GM19351 (cell line): ENCODE results near the gene NCAPD3.

Experiments
- ATAC-seq: cut with Tn5 transposase; IDR thresholded peaks from one replicate; pipeline ENCODE4 v1.9.1; 2021; ENCODE audit warnings: mild to moderate bottlenecking, moderate library complexity; ENCODE audit not compliant: unreplicated experiment

Gene NCAPD3

GRCh38 chr11:134164490-134165370 is 59.0 kb downstream of the NCAPD3 start:
- no peak for ATAC-seq

- no peak for ATAC-seq
These were observed 64.1 kb downstream of the NCAPD3 start for GRCh38 chr11:134159652-134160051.

- no peak for ATAC-seq
These were observed 65.7 kb downstream of the NCAPD3 start for GRCh38 chr11:134158023-134158422.

- ATAC-seq = no peak
These were observed 66.3 kb downstream of the NCAPD3 start for GRCh38 chr11:134157451-134157850.

- no peak for ATAC-seq
These were observed 67.6 kb downstream of the NCAPD3 start for GRCh38 chr11:134155946-134156865.

GRCh38 chr11:134155456-134155855 is 68.3 kb downstream of the NCAPD3 start:
- no peak for ATAC-seq

GRCh38 chr11:134154441-134154840 is 69.3 kb downstream of the NCAPD3 start:
- ATAC-seq = no peak

GRCh38 chr11:134153147-134153905 is 70.4 kb downstream of the NCAPD3 start:
- ATAC-seq = no peak

GRCh38 chr11:134152696-134153095 is 71.1 kb downstream of the NCAPD3 start:
- ATAC-seq = no peak

GRCh38 chr11:134151083-134151747 is 72.6 kb downstream of the NCAPD3 start:
- ATAC-seq = no peak

GRCh38 chr11:134150195-134150903 is 73.4 kb downstream of the NCAPD3 start:
- ATAC-seq = no peak

- no peak for ATAC-seq
These were observed 74.4 kb downstream of the NCAPD3 start for GRCh38 chr11:134149371-134149770.

GRCh38 chr11:134146598-134146997 is 77.2 kb downstream of the NCAPD3 start:
- no peak for ATAC-seq

- ATAC-seq = no peak
These were observed 78.1 kb downstream of the NCAPD3 start for GRCh38 chr11:134145715-134146114.

- no peak for ATAC-seq
These were observed 79.0 kb downstream of the NCAPD3 start for GRCh38 chr11:134144744-134145143.

GRCh38 chr11:134143801-134144200 is 80.0 kb downstream of the NCAPD3 start:
- ATAC-seq = no peak

GRCh38 chr11:134142536-134142935 is 81.2 kb downstream of the NCAPD3 start:
- no peak for ATAC-seq

GRCh38 chr11:134140961-134141490 is 82.7 kb downstream of the NCAPD3 start:
- ATAC-seq = no peak

GRCh38 chr11:134139873-134140331 is 83.9 kb downstream of the NCAPD3 start:
- ATAC-seq = peak; percentile 86
